GM12878 (cell line): ENCODE data around the gene ARHGEF38. TPM values are rescaled to one million over a fixed set of nuclear protein-coding genes. Genes with fewer than 3 reads are reported as not detected.

ENCODE experiments used
- DPF2 ChIP-seq: fragments of 450-650 bp; IDR thresholded peaks from 2 replicates; pipeline ENCODE4 v1.6.1; 2017; ENCODE audit warnings: mild to moderate bottlenecking
- IKZF2 ChIP-seq, 2 experiments: fragments of 450-650 bp; IDR thresholded peaks; 2 replicates each; pipeline ENCODE4 v1.6.1; 2017; ENCODE audit warnings: mild to moderate bottlenecking in 2 of 2, moderate library complexity in 2 of 2
- JUNB ChIP-seq: IDR thresholded peaks from 2 replicates; pipeline ENCODE4 v1.6.1; 2016; ENCODE audit warnings: antibody characterized with exemption, mild to moderate bottlenecking
- NFIC ChIP-seq: IDR thresholded peaks from 2 replicates; pipeline ENCODE4 v1.6.1; 2012; ENCODE audit warnings: low read depth, mild to moderate bottlenecking, inconsistent platforms, low read length, moderate library complexity
- POU2F2 ChIP-seq: IDR thresholded peaks from 3 replicates; pipeline ENCODE4 v1.6.1; 2011; ENCODE audit warnings: low read depth, mild to moderate bottlenecking, low read length, borderline replicate concordance
- RUNX3 ChIP-seq: IDR thresholded peaks from 2 replicates; pipeline ENCODE4 v1.6.1; 2012; ENCODE audit warnings: low read length, inconsistent platforms
- SUZ12 ChIP-seq: fragments of 200-600 bp; sonication (generic); IDR thresholded peaks from one replicate; pipeline ENCODE4 v1.6.1; 2018; ENCODE audit warnings: antibody characterized with exemption, mild to moderate bottlenecking; ENCODE audit not compliant: unreplicated experiment
- polyA plus RNA-seq, 11 experiments: library from polyadenylated mRNA; depleted of rRNA in 4 of 11; unstranded in 6 of 11; stranded (reverse) in 5 of 11; fragments of >200 nt; fragmentation: Nextera tagmentation in 4 of 11; fragmentation: Illumina TruSeq in 1 of 11; extraction: Ambion mirVana in 4 of 11; extraction: Trizol in 1 of 11; gene quantifications; 1 replicate in 1 of 11; 2 replicates in 10 of 11; pipeline versions ENCODE4 v1.2.1 to v1.2.3, GENCODE V29; 2011 to 2016; ENCODE audit warnings: inconsistent platforms in 2 of 11, missing spikeins in 2 of 11, low read depth in 1 of 11
- total RNA-seq, 4 experiments: library from RNA; depleted of rRNA in 3 of 4; stranded (reverse); fragments of >200 nt in 3 of 4; fragmentation: Illumina TruSeq in 1 of 4; extraction: Trizol in 1 of 4; gene quantifications; 2 replicates each; pipeline versions ENCODE4 v1.2.1 to v1.2.3, GENCODE V29; 2013 to 2021
- TF ChIP-seq, protein P1 (sequence below): fragments of 450-650 bp; IDR thresholded peaks from 2 replicates; pipeline ENCODE4 v1.6.1; 2016; ENCODE audit warnings: mild to moderate bottlenecking
- TF ChIP-seq, protein P2 (sequence below): fragments of 450-650 bp; IDR thresholded peaks from 2 replicates; pipeline ENCODE4 v1.6.1; 2017; ENCODE audit warnings: mild to moderate bottlenecking, moderate library complexity

Gene ARHGEF38
- total and polyA plus RNA-seq, 10 of the 15 experiments (the other 5 are each of a cell fraction or from before 2014, with no cell fraction given) = 0.01 to 1.1 (median 0.09) TPM; not detected in 2

- TF ChIP-seq, protein P1, sequence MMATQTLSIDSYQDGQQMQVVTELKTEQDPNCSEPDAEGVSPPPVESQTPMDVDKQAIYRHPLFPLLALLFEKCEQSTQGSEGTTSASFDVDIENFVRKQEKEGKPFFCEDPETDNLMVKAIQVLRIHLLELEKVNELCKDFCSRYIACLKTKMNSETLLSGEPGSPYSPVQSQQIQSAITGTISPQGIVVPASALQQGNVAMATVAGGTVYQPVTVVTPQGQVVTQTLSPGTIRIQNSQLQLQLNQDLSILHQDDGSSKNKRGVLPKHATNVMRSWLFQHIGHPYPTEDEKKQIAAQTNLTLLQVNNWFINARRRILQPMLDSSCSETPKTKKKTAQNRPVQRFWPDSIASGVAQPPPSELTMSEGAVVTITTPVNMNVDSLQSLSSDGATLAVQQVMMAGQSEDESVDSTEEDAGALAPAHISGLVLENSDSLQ = peak; percentile 32; the same call in 1 of the 2 replicates
- TF ChIP-seq IKZF2 (IDR thresholded peaks at IDR 0.05) = peak; percentile 75 to 77
- TF ChIP-seq NFIC = peak; percentile 81
- TF ChIP-seq DPF2 = peak; percentile 65; the same call in 1 of the 2 replicates
- TF ChIP-seq JUNB = peak; percentile 88
- TF ChIP-seq, protein P2, sequence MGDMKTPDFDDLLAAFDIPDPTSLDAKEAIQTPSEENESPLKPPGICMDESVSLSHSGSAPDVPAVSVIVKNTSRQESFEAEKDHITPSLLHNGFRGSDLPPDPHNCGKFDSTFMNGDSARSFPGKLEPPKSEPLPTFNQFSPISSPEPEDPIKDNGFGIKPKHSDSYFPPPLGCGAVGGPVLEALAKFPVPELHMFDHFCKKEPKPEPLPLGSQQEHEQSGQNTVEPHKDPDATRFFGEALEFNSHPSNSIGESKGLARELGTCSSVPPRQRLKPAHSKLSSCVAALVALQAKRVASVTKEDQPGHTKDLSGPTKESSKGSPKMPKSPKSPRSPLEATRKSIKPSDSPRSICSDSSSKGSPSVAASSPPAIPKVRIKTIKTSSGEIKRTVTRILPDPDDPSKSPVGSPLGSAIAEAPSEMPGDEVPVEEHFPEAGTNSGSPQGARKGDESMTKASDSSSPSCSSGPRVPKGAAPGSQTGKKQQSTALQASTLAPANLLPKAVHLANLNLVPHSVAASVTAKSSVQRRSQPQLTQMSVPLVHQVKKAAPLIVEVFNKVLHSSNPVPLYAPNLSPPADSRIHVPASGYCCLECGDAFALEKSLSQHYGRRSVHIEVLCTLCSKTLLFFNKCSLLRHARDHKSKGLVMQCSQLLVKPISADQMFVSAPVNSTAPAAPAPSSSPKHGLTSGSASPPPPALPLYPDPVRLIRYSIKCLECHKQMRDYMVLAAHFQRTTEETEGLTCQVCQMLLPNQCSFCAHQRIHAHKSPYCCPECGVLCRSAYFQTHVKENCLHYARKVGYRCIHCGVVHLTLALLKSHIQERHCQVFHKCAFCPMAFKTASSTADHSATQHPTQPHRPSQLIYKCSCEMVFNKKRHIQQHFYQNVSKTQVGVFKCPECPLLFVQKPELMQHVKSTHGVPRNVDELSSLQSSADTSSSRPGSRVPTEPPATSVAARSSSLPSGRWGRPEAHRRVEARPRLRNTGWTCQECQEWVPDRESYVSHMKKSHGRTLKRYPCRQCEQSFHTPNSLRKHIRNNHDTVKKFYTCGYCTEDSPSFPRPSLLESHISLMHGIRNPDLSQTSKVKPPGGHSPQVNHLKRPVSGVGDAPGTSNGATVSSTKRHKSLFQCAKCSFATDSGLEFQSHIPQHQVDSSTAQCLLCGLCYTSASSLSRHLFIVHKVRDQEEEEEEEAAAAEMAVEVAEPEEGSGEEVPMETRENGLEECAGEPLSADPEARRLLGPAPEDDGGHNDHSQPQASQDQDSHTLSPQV = no peak
- TF ChIP-seq RUNX3 = peak; percentile 87
- TF ChIP-seq SUZ12 = no peak
- TF ChIP-seq POU2F2 = no peak
Observed at GRCh38 chr4:105620640-105621323, 68.4 kb downstream of the ARHGEF38 start (continued).
